ACC112 (cell line): Measurements from ENCODE around the gene CD248.
"Not testable (repeated sequence)": the region's sequence is repeated elsewhere in the genome, so short reads cannot be mapped to it uniquely, and the experiment has no call there.

Experiments
- H2AFZ ChIP-seq: fragments of 200-600 bp; sonication (generic); one replicate; pipeline ENCODE4 v1.6.0; 2017; ENCODE audit warnings: antibody characterized with exemption, low read length; ENCODE audit not compliant: unreplicated experiment
- H3K27ac ChIP-seq: fragments of 200-600 bp; sonication (generic); 2 replicates; pipeline ENCODE4 v1.5.1; 2014; ENCODE audit warnings: low read depth, mild to moderate bottlenecking, antibody characterized with exemption, low read length, moderate library complexity
- H3K27me3 ChIP-seq: fragments of 200-600 bp; sonication (generic); 2 replicates; pipeline ENCODE4 v1.6.1; 2014; ENCODE audit warnings: mild to moderate bottlenecking, antibody characterized with exemption, low read length, moderate library complexity, mixed read lengths; ENCODE audit not compliant: insufficient read depth
- H3K36me3 ChIP-seq: fragments of 200-600 bp; sonication (generic); 2 replicates; pipeline ENCODE4 v1.6.1; 2016; ENCODE audit warnings: mild to moderate bottlenecking, antibody characterized with exemption, low read length, moderate library complexity, mixed read lengths; ENCODE audit not compliant: insufficient read depth
- H3K4me1 ChIP-seq: fragments of 200-600 bp; sonication (generic); one replicate; pipeline ENCODE4 v1.6.1; 2016; ENCODE audit warnings: low read length, mixed read lengths; ENCODE audit not compliant: insufficient read depth, unreplicated experiment, control insufficient read depth
- H3K4me3 ChIP-seq: fragments of 200-600 bp; sonication (generic); 2 replicates; pipeline ENCODE4 v1.5.1; 2014; ENCODE audit warnings: mild to moderate bottlenecking, low read depth, low read length
- H3K79me2 ChIP-seq: fragments of 200-600 bp; sonication (generic); one replicate; pipeline ENCODE4 v1.6.0; 2016; ENCODE audit warnings: low read length; ENCODE audit not compliant: control insufficient read depth, unreplicated experiment, insufficient read depth

The CD248 gene

GRCh38 chr11:66326261-66327111 is 9.6 kb upstream of the CD248 start:
- Histone ChIP-seq H3K4me3 (no peak overlapping the region), H3K27me3 (no peaks in the 10 kb centered on the region), H3K36me3 (no peaks in the 10 kb centered on the region), H3K4me1 (peaks cover 67% of the 10 kb centered on the region), H3K79me2 (no peaks in the 10 kb centered on the region), H3K27ac (peak overlapping the region; percentile 86), H2AFZ (no peak overlapping the region)

GRCh38 chr11:66325263-66325671 is 8.4 kb upstream of the CD248 start:
- H3K4me1 ChIP-seq = peaks cover 68% of the 10 kb centered on the region
- H3K79me2 ChIP-seq = no peaks in the 10 kb centered on the region
- no peak overlapping the region for H3K4me3 ChIP-seq
- no peaks in the 10 kb centered on the region for H3K27me3 ChIP-seq
- peak overlapping the region; percentile 86 for H3K27ac ChIP-seq
- H2AFZ ChIP-seq = no peak overlapping the region
- H3K36me3 ChIP-seq = no peaks in the 10 kb centered on the region

GRCh38 chr11:66324664-66325063 is 7.8 kb upstream of the CD248 start:
- Histone ChIP-seq H3K36me3 (no peaks in the 10 kb centered on the region), H3K4me1 (peaks cover 68% of the 10 kb centered on the region), H3K27me3 (no peaks in the 10 kb centered on the region), H3K4me3 (no peak overlapping the region), H3K27ac (peak overlapping the region; percentile 14; the same call in 1 of the 2 replicates), H2AFZ (no peak overlapping the region), H3K79me2 (no peaks in the 10 kb centered on the region)

- H3K4me1 ChIP-seq = peaks cover 71% of the 10 kb centered on the region
- H2AFZ ChIP-seq = no peak overlapping the region
- no peaks in the 10 kb centered on the region for H3K27me3 ChIP-seq
- H3K4me3 ChIP-seq = no peak overlapping the region
- no peak overlapping the region for H3K27ac ChIP-seq
- H3K36me3 ChIP-seq = no peaks in the 10 kb centered on the region
- no peaks in the 10 kb centered on the region for H3K79me2 ChIP-seq
Observed at GRCh38 chr11:66323684-66324083, 6.8 kb upstream of the CD248 start.

GRCh38 chr11:66322732-66323427 is 6.0 kb upstream of the CD248 start:
- peak overlapping the region; percentile 59 for H3K27ac ChIP-seq
- peaks cover 71% of the 10 kb centered on the region for H3K4me1 ChIP-seq
- H3K4me3 ChIP-seq = no peak overlapping the region
- peak overlapping the region; percentile 81 for H2AFZ ChIP-seq
- no peaks in the 10 kb centered on the region for H3K79me2 ChIP-seq
- no peaks in the 10 kb centered on the region for H3K27me3 ChIP-seq
- H3K36me3 ChIP-seq = no peaks in the 10 kb centered on the region

GRCh38 chr11:66321606-66322005 is 4.8 kb upstream of the CD248 start:
- Histone ChIP-seq H3K4me3 (no peak overlapping the region), H3K27ac (no peak overlapping the region), H2AFZ (no peak overlapping the region), H3K27me3 (no peaks in the 10 kb centered on the region), H3K4me1 (peaks cover 67% of the 10 kb centered on the region), H3K79me2 (peaks cover 2% of the 10 kb centered on the region), H3K36me3 (no peaks in the 10 kb centered on the region)

- not testable (repeated sequence) for H3K36me3 ChIP-seq, H3K27me3 ChIP-seq, H3K4me3 ChIP-seq, H3K27ac ChIP-seq, H2AFZ ChIP-seq
- peaks cover 59% of the 10 kb centered on the region for H3K4me1 ChIP-seq
- H3K79me2 ChIP-seq = peaks cover 11% of the 10 kb centered on the region
Observed at GRCh38 chr11:66320748-66321147, 3.9 kb upstream of the CD248 start.

GRCh38 chr11:66320289-66320688 is 3.4 kb upstream of the CD248 start:
- not testable (repeated sequence) for H3K27me3 ChIP-seq, H3K27ac ChIP-seq, H3K36me3 ChIP-seq, H2AFZ ChIP-seq, H3K4me3 ChIP-seq
- peaks cover 15% of the 10 kb centered on the region for H3K79me2 ChIP-seq
- peaks cover 56% of the 10 kb centered on the region for H3K4me1 ChIP-seq

- Histone ChIP-seq H3K27ac (peak overlapping the region; percentile 97), H3K27me3 (no peaks in the 10 kb centered on the region), H3K79me2 (peaks cover 32% of the 10 kb centered on the region), H3K4me3 (no peak overlapping the region), H3K36me3 (no peaks in the 10 kb centered on the region), H3K4me1 (peaks cover 51% of the 10 kb centered on the region), H2AFZ (peak overlapping the region; percentile 66)
Observed at GRCh38 chr11:66318600-66318970, 1.7 kb upstream of the CD248 start.

- Histone ChIP-seq H3K36me3 (no peaks in the 10 kb centered on the region), H3K27ac (peak overlapping the region; percentile 97), H3K4me3 (peak overlapping the region; percentile 94), H3K4me1 (peaks cover 45% of the 10 kb centered on the region), H2AFZ (peak overlapping the region; percentile 66), H3K79me2 (peaks cover 34% of the 10 kb centered on the region), H3K27me3 (no peaks in the 10 kb centered on the region)
Observed at GRCh38 chr11:66317723-66318599, 1.1 kb upstream of the CD248 start.
